Subcutaneous abdominal adipose tissue (tissue), 5 donors: ENCODE results near the gene METTL23.
"Not testable (repeated sequence)": the region's sequence is repeated elsewhere in the genome, so short reads cannot be mapped to it uniquely, and the experiment has no call there.

ENCODE experiments used
- H3K27ac ChIP-seq: one replicate; pipeline ENCODE4 v1.7.0; 2013; ENCODE audit warnings: low read depth, mild to moderate bottlenecking, inconsistent platforms, low read length, moderate library complexity
- H3K27me3 ChIP-seq, 5 donors: one replicate each; pipeline ENCODE4 v1.7.0; 2013; ENCODE audit warnings: low read length in 5 of 5, inconsistent platforms in 1 of 5; ENCODE audit not compliant: control insufficient read depth in 5 of 5, insufficient read depth in 4 of 5
- H3K36me3 ChIP-seq, 5 donors: one replicate each; pipeline ENCODE4 v1.7.0; 2013; ENCODE audit warnings: low read length in 5 of 5; ENCODE audit not compliant: control insufficient read depth in 5 of 5, insufficient read depth in 5 of 5
- H3K4me1 ChIP-seq, 5 donors: one replicate each; pipeline ENCODE4 v1.7.0; 2013; ENCODE audit warnings: low read length in 5 of 5, mild to moderate bottlenecking in 3 of 5, moderate library complexity in 1 of 5; ENCODE audit not compliant: control insufficient read depth in 5 of 5, insufficient read depth in 5 of 5
- H3K4me3 ChIP-seq, 5 donors: one replicate each; pipeline ENCODE4 v1.7.0; 2013; ENCODE audit warnings: low read length in 5 of 5, low read depth in 1 of 5
- H3K9ac ChIP-seq, 5 donors: one replicate each; pipeline ENCODE4 v1.7.0; 2013; ENCODE audit warnings: low read length in 5 of 5, mild to moderate bottlenecking in 4 of 5, moderate library complexity in 3 of 5
- H3K9me3 ChIP-seq, 5 donors: one replicate each; pipeline ENCODE4 v1.7.0; 2013; ENCODE audit warnings: low read length in 5 of 5; ENCODE audit not compliant: control insufficient read depth in 5 of 5
- donor health status: healthy.
- donor health status: healthy.
- donor health status: healthy.
- donor health status: healthy.
- donor health status: healthy.

Gene METTL23

GRCh38 chr17:76722279-76722678, 4.4 kb upstream of the METTL23 start:
- H3K27ac ChIP-seq: no peak overlapping the region

GRCh38 chr17:76722977-76723376, 3.7 kb upstream of the METTL23 start:
- Histone ChIP-seq H3K36me3 (peaks cover 8 to 66% (median 55%) of the 10 kb centered on the region in 5 donors), H3K4me1 (peaks cover 9 to 30% (median 29%) of the 10 kb centered on the region in 5 donors)
- H3K9ac ChIP-seq, H3K4me3 ChIP-seq, H3K9me3 ChIP-seq, H3K27ac ChIP-seq, H3K27me3 ChIP-seq: not testable (repeated sequence)

More at GRCh38 chr17:76722279-76722678, 4.4 kb upstream of the METTL23 start:
- Histone ChIP-seq H3K4me1 (peaks cover 4 to 25% (median 23%) of the 10 kb centered on the region in 5 donors), H3K36me3 (peaks cover 8 to 73% (median 59%) of the 10 kb centered on the region in 5 donors), H3K9me3 (no peaks in the 10 kb centered on the region), H3K4me3 (no peak overlapping the region), H3K27me3 (no peaks in the 10 kb centered on the region), H3K9ac (no peak overlapping the region)

GRCh38 chr17:76723812-76724211, 2.8 kb upstream of the METTL23 start:
- Histone ChIP-seq H3K9me3 (no peaks in the 10 kb centered on the region), H3K9ac (no peak overlapping the region), H3K36me3 (peaks cover 7 to 58% (median 46%) of the 10 kb centered on the region in 5 donors), H3K27me3 (no peaks in the 10 kb centered on the region), H3K4me3 (no peak overlapping the region), H3K27ac (no peak overlapping the region), H3K4me1 (peaks cover 9 to 36% (median 32%) of the 10 kb centered on the region in 5 donors)

- peak overlapping the region; percentile 68 to 98 (median 96) for H3K9ac ChIP-seq
- H3K27me3 ChIP-seq: no peaks in the 10 kb centered on the region
- peak overlapping the region; percentile 99 for H3K27ac ChIP-seq
- peak overlapping the region; percentile 79 to 95 (median 85) for H3K4me3 ChIP-seq
- H3K36me3 ChIP-seq: peaks cover 0 to 45% (median 27%) of the 10 kb centered on the region in 5 donors
- H3K4me1 ChIP-seq: peaks cover 9 to 41% (median 33%) of the 10 kb centered on the region in 5 donors
- no peaks in the 10 kb centered on the region for H3K9me3 ChIP-seq
These were observed 934 bp upstream of the METTL23 start for GRCh38 chr17:76725580-76726230.

- H3K9ac ChIP-seq: peak within 1 kb of the TSS; percentile 68 to 98 (median 96)
- H3K4me3 ChIP-seq: peak within 1 kb of the TSS; percentile 84 to 95 (median 88)
- H3K27ac ChIP-seq: peak within 1 kb of the TSS; percentile 99
- no peaks in the 10 kb centered on the region for H3K27me3 ChIP-seq
- H3K4me1 ChIP-seq: peaks cover 9 to 43% (median 33%) of the 10 kb centered on the region in 5 donors
- H3K36me3 ChIP-seq: peaks cover 2 to 42% (median 24%) of the 10 kb centered on the region in 5 donors
- no peaks in the 10 kb centered on the region for H3K9me3 ChIP-seq
These were observed 336 bp upstream of the METTL23 start, which contains the start of gene JMJD6 for GRCh38 chr17:76726231-76726775. JMJD6 (minus strand) TSS chr17:76726606; CDS start chr17:76726475, 131 bp downstream.

- H3K36me3 ChIP-seq: peaks cover 7 to 40% (median 19%) of the 10 kb centered on the region in 5 donors
- peak overlapping the region; percentile 61 to 95 (median 82) for H3K4me3 ChIP-seq
- H3K9me3 ChIP-seq: no peaks in the 10 kb centered on the region
- H3K27ac ChIP-seq: peak overlapping the region; percentile 99
- no peaks in the 10 kb centered on the region for H3K27me3 ChIP-seq
- peak overlapping the region in 3 of 5 donors; percentile 59 to 93 (median 85) for H3K9ac ChIP-seq
- H3K4me1 ChIP-seq: peaks cover 9 to 55% (median 43%) of the 10 kb centered on the region in 5 donors
These were observed 1.3 kb downstream of the METTL23 start for GRCh38 chr17:76727745-76728456.

GRCh38 chr17:76731800-76732733, 5.4 kb downstream of the METTL23 start:
- Histone ChIP-seq H3K4me1 (peaks cover 21 to 68% (median 56%) of the 10 kb centered on the region in 5 donors), H3K36me3 (peaks cover 23 to 45% (median 30%) of the 10 kb centered on the region in 5 donors), H3K27ac (peak overlapping the region; percentile 4)
- H3K9me3 ChIP-seq, H3K27me3 ChIP-seq, H3K9ac ChIP-seq, H3K4me3 ChIP-seq: not testable (repeated sequence)

GRCh38 chr17:76732734-76733617, 6.3 kb downstream of the METTL23 start:
- Histone ChIP-seq H3K36me3 (peaks cover 23 to 45% (median 30%) of the 10 kb centered on the region in 5 donors), H3K27me3 (no peaks in the 10 kb centered on the region), H3K4me3 (no peak overlapping the region), H3K4me1 (peaks cover 16 to 59% (median 48%) of the 10 kb centered on the region in 5 donors), H3K9me3 (no peaks in the 10 kb centered on the region), H3K9ac (peak overlapping the region in 1 of 5 donors; percentile 32), H3K27ac (peak overlapping the region; percentile 27)
